22Rv1 (cell line): ENCODE measurements around the gene PLXNA2.

Experiments used
- CTCF ChIP-seq: fragments of 450-650 bp; IDR thresholded peaks from 2 replicates; pipeline ENCODE4 v1.5.1; 2017; ENCODE audit warnings: mild to moderate bottlenecking
- ZFX ChIP-seq: fragments of 450-650 bp; IDR thresholded peaks from 2 replicates; pipeline ENCODE4 v1.6.1; 2017; ENCODE audit warnings: antibody characterized with exemption, borderline replicate concordance

- TF ChIP-seq CTCF (no peak), ZFX (no peak)
Measured at GRCh38 chr1:208065862-208066261, 178.3 kb downstream of the PLXNA2 start.
